HG02642 (cell line): ENCODE results near the gene EVC2.

Experiments used
- ATAC-seq: cut with Tn5 transposase; IDR thresholded peaks from one replicate; pipeline ENCODE4 v1.9.1; 2021; ENCODE audit warnings: mild to moderate bottlenecking; ENCODE audit not compliant: unreplicated experiment, poor library complexity

EVC2 gene

DNA sequence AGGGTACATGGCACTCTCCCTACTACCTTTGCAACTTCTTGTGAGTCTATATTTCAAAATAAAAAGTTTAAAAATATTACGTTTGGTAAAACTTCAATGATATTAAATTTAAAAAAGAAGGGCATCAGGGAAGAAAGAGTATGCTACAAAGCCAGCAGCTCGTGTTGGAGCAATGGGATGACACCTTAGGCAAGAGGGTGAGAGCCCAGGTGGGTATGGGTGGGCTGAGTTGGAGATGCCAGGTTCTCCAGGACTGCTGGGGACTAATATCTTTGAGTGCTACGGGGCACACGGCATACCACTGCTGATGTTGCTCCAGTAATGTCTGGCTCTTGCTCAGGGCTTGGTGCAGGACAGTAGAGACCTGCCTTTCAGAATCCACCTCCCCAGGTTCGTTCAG lies 132.4 kb downstream of the EVC2 start:
- no peak for ATAC-seq

DNA sequence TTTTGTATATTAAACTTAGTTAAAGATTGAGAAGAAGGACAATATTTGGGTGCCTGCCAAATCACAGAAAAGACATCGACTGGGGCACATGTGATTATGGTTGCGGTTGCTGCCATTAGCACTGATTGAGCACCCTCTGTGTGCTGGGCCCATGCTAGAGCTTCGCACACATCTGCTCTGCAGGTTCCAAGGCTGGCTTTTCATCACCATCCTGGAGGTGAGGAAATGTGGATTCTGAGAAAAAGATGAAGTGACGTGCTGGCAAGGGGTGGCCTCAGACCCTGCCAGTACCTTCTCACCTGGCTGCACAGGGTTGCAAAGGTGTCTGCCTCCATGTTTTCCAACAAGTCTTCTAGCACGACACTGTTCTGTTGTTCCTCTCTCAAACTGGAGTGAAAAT lies 134.0 kb downstream of the EVC2 start:
- no peak for ATAC-seq

DNA sequence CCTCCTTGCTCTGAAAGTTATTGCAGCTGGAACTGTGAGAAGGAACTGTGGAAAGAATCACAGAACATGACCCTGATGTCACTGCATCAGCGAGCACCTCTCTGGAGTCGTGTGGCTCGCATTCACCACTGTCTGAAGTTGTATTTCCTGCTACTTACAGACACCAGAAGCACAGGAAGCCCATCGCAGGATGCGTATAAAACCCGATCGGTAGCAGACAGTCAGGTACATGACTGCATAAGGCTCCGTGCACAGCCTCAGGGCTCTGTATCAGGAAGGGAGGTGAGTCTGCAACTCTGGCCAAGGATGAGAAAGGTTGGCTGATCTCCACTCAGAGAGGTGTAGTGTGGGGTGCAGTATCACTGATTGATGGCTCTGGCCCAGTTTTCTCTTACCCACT lies 134.4 kb downstream of the EVC2 start:
- no peak for ATAC-seq

DNA sequence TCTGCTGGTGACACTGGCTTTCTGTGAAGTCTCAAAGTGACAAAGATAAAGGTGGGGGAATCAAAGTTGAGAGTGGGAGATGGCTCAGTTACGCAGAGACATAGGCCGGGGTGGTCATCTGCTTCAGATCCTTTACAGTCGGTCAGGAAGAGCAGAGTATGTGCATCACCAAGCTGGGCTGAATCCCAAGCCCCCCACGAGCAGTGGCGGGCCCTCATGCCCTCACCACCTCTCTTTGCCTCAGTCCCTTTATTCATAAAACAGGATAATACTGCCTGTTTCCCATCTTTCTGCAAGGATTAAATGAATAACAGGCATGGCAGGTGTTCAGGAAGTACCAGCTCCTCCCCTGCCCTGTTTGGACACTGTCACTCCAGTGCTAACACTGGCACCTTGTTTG lies 135.6 kb downstream of the EVC2 start:
- no peak for ATAC-seq

DNA sequence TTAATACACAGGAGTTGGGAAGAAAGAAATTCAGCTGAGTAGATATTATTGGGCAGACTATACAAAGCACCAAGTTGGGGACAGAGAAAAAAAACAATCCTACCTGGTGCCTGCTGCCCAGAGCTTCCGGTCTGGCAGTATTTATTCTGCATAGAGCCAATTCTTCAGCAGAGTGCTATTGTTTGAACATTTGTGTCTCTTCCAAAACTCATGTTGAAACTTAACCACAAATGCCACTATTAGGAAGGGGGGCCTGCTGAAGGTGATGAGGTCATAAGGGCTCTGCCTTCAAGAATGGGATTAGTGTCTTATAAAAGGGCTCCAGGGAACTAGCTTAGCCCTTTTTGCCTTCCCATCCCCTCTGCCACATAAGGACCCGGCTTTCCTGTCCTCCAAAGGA lies 136.2 kb downstream of the EVC2 start:
- ATAC-seq = no peak

DNA sequence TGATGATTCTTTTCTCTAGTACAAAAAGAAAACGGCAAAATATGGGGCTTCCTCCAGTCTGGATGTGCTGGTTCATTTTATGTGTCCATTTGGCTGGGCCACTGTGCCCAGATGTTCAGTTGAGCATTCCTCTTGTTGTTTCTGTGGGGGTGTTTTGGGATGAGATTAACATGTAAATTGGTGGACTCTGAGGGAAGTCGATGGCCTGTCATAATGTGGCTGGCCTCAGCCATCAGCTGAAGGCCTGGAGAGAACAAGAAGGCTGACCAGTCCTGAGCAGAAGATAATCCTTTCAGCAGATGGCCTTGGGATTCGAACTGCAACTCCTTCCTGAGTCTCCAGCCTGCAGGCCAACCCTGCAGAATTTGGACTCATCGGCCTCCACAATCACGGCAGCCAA lies 136.7 kb downstream of the EVC2 start:
- ATAC-seq = no peak

DNA sequence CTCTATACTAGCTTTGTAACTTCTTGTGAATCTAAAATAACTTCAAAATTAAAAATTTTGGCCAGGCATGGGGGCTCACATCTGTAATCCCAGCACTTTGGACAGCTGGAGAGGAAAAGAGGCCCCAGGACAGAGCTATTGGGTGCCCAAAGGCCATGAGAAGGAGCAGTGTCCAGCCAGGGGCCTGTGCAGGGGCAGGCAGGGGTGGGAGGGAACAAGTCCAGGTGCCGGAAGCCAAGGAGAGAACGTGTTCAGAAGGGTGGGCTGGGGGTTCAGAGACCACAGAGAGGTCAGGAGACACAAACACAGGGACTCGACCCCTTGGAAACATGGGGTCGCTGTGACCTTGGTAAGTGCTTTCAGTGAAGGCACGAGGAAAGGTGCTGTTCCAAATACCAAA lies 138.9 kb downstream of the EVC2 start:
- no peak for ATAC-seq

DNA sequence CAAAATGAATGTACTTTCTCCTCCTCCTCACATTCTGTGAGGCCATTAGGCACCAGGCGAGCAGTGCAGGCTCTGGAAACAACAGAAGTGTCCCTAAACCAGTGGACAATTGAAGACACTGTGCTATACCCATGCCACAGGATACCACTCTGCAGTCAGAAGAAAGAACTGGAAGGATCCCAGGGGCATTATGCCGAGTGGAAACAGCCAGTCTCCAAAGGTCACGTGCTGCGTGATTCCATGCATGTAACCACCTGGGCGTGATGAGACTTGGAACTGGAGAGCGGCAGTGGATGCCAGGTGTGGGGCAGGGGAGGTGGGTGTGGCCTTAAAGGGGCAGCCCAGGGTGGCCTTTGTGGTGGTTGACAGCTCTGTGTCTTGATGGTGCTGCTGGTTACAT lies 139.4 kb downstream of the EVC2 start:
- no peak for ATAC-seq

DNA sequence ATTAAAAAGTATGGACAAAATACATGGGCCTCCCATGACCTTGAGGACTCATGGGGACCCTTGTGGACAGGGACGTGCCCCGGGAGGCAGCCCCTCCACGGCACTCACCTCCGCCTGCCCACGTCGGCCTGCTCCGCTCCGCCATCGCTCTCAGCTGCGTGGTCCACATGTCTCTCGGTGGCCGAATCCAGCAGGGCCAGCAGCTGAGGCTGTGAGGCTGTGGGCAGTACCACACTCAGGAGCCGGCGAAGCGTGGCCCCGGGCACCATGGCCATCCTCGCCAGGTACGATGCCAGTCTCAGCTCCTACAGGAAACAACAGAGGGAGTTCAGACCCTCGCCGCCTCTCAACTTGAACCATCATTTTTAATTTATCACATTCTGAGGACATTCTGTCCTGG lies 140.0 kb downstream of the EVC2 start:
- no peak for ATAC-seq

DNA sequence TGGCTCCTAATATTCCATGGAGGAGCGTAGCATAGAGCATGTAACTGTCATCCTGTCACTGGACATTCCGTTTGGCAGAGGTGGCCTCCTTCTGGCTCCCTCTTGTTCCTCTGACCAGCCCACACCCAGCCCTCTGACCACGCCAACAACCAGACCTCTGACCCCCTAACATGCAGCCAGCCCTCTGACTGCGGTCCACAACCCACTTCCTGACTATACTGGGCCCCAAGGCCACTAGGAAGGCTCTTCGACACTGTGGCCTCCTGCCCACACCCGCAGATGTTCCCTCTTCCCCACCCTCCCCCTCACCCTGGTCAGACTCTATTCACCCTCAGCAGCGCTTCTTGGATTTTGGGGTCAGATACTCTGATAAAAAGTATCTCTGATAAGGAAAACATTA lies 141.4 kb downstream of the EVC2 start:
- ATAC-seq = no peak

DNA sequence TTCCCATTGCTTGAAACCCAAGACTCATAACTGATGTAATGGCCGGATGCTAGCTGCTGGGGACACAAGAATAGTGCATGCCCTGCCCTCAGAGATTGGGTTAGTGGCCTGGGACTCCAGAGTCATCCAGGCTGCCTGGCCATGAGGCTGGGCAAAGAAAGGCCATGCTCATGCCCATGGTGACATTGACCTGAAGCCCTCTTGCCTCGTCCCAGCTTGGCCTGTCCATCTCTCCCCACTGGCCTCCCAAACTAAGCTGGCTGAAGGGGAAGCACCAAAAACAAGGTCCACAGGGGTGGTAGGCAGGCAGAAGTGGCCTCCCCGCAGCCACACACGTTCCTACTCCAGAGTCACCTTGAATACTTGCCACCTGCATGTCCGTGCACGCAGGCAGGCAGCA lies 141.8 kb downstream of the EVC2 start:
- ATAC-seq = no peak

DNA sequence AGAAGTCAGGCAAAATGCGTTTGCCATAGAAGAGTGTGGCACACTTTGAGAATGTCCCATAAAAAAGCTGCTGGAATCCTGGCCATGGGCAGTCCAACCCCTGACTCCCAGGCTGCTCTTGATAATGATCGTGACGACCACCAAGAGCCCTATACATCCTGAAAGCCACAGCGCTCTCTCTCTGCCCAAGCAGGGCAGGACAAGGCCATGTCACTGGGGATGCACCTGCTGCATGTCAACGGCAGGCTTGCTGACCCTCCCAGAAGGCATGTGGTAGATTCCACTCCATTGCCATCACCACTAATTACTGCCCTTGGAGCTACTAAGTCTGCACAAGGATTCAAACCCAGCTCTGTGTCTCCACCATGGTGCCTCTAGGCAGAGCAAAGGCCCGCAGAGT lies 144.5 kb downstream of the EVC2 start:
- no peak for ATAC-seq

DNA sequence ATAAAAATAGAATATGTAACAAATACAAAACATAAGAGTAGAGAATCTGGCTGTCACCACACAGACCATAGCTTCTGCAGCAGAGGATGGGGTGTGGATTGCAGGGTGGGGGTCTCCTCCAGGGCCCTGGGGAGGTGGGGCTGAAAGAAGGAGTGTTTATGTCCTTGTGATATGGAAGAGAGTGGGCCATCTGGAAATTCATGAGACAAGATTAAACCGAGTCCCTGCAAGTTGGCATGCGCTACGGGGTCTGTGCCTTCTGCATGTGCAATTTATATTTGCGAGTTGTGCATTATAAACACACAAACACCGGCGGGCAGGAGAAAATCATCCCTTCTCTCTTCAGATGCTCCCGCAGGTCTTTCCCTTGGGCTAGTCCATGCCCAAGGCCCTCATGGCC lies 145.9 kb downstream of the EVC2 start:
- no peak for ATAC-seq

DNA sequence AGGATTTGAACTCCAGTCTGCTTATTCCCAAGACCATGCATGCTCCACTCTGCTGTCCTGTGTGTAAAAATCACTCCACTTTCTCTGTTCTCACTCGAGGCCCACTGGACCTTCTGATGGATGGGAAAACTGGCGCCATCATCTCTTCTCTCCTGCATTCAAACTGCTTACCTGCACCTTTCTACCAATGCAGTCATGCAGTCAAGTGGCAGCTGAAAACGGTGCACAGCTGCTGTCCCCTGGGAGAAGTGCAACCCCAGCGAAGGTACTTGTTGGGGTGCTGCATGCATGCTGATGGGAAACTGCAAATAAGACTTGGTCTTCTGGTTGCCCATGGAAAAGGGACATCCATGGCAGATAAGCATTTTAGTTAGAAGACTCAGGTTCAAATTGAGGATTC lies 147.1 kb downstream of the EVC2 start:
- no peak for ATAC-seq

DNA sequence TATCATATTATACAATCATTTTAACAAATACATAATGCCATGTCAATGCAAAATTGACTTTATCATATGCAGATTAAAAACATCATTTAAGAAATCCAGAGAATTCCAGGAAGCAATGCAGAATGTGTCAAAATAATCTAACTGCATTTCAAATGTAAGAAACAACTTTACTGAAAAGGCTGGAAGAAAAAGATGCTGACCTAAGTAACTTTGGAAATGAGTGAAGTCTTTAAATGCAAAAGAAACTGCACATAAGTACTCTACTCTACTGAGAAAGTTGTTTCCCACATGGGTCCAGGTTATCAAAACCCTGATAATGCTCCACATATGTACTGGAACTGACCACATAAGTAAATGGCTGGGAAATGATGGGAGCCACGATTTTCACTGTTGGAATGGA lies 149.9 kb downstream of the EVC2 start:
- no peak for ATAC-seq

DNA sequence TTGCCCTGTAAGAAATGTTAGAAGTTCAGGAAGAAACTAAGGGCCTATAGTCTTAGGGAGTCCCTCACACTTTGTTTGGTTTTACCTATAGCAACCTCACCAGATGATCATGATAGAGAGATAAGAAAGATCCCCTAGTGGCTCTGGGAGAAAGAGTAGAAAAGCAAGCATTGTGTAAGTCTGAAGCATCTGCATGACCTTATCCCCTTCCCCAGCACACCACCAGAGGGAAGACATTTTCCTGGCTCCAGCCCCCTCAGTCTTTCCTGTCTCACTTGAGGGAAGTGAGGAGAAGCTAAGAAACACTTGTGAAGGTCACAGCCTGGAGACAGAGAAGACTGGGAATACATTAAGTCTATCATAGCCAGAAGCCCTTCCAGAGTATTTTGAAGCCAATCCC lies 154.0 kb downstream of the EVC2 start:
- ATAC-seq = no peak

DNA sequence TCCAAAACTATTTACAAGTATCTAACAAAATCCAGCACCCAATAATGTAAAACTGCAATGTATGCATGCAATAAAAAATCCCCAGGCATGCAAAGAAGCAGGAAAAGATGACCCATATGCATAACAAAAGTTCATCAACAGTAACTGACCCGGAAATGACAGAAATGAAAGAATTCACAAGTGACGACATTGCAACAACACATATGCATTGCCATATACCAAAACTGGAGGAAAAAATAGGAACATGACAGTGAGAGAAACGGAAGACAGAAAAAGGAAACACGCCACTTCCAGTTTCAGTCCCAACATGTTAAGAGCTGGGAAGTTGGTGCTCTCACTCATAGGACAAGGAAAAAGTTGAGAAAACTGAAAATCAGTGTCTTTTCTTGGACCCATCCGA lies 154.6 kb downstream of the EVC2 start:
- no peak for ATAC-seq

DNA sequence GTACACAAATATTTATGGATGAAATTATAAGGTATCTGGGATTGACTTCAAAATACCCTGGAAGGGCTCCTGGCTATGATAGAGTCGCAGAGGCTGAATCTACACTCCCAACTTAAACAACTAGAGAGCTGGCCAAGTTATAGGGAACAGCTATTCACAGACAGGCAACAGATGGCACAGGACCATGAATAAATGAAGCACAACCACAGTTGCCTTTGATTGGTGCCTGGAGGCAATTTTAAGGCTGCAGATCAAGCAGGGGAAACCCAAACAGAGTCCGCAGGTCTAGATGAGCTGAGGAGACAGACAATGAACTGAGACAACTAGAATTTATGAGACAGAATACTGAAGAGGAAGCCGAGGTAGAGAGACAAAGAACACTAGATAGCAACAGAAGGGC lies 155.9 kb downstream of the EVC2 start:
- no peak for ATAC-seq

DNA sequence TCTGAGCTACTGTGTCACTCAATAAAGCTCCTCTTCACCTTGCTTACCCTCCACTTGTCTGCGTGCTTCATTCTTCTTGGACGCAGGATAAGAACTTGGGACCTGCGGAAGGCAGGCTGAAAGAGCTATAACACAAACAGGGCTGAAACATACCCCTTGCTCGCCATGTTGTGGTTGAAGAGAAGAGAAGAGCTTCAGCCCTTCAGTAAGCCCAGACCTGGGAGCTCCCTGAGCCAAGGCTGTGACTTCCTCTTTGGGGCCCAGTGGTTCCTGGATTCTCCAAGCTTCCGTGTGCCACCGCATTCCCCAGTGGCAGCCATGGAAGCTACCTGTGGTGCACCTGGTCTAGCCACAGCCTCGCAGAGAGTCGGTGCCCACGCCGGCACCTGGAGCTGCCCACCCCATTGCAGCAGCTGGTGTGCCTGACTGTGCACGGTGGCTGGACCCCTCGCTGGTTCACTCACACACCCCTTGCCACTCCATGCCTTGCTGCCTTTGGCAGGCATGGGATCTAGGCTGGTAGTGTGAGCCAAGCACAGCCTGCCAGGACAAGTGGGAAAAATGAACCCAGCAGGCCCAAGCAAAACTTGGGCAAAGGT lies 160.6 kb downstream of the EVC2 start:
- ATAC-seq = no peak

DNA sequence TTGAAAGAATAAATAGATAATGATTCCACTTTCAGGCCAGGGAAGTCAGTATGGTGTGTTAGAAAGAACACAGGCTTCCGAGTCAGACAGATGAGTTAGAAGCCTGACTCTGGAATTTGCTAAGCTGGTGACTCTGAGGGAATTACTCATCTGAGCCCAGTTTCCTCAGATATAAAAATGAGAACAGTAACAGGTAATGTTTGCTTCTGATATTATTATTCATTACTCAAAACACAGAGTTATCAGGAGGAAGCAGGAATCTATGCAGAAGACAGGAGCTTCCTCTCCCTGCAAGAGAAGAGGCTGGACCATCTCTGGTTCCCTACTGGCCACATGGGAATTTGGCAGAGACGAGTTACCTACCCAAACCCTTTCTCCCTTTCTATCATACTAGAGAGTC lies 163.1 kb downstream of the EVC2 start:
- ATAC-seq = no peak

DNA sequence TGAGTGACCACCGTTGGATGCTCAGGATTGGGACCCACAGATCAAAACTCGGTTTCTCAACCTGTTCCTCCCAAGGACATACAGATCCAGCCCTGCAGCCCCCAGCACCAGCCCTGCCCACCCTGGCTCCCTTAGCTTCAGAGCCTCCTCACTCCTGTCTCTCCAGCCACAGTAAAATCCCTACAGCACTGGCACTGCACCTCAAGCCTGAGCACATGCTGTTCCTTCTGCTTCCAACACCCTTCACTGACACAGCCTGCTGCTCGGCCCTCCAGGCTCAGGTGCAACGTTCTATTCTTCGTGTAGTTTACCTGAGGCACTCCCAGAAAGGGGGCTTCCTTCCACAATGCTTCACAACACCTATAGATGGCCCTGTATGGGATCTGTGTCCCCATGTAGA lies 163.6 kb downstream of the EVC2 start:
- no peak for ATAC-seq

DNA sequence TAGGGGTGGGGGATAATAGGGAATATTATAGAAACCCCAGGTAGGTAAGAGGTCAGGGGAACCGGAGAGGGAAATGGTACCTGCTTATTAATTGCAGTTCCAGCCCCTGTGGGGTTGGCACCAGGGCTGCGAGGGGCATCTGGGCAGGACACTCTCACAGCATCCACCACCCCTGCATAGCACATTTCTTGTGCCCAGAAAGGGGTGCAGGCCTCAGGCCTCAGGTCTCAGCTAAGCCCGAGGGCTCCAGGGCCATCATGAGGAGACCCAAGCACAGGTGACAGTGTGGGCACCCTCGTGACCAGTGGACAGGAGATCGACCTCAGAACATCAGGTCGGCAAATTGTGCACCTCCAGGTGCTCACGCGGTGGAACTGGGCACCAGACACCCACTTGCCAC lies 164.7 kb downstream of the EVC2 start:
- no peak for ATAC-seq

DNA sequence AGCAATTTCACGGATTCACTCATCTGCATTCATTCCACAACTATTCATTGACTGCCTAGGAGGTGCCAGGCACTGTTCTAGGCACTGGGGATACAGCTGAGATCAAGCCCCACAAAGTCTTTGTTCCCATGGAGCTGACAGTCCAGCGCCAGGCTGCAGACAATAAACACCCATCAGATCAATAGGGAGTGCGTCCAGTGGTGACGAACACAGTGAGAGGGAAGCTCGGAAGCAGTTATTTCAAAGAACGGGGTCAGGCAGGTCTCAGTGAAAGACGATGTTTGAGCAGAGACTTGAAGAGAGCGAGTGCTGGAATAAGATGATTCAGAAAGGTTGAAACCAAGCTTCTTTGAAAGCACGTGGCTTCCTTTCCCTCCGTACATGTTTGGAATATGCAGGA lies 167.2 kb downstream of the EVC2 start:
- no peak for ATAC-seq
